CD4-positive, alpha-beta T cell treated with Interleukin-10 for 1 hour (primary cell): ENCODE results near the gene TBC1D22A.
"Not testable (repeated sequence)": the region's sequence is repeated elsewhere in the genome, so short reads cannot be mapped to it uniquely, and the experiment has no call there.

Experiments
- DNase-seq: peaks from one replicate; pipeline ENCODE4 v3.0.0-alpha.2; 2020

Gene TBC1D22A

GRCh38 chr22:46815559-46815895 lies 53.1 kb downstream of the TBC1D22A start:
- no peak for DNase-seq

GRCh38 chr22:46815896-46816731 lies 53.7 kb downstream of the TBC1D22A start:
- DNase-seq = no peak

GRCh38 chr22:46817390-46817789 lies 54.9 kb downstream of the TBC1D22A start:
- not testable (repeated sequence) for DNase-seq

GRCh38 chr22:46823248-46823647 lies 60.8 kb downstream of the TBC1D22A start:
- no peak for DNase-seq

- no peak for DNase-seq
Measured at GRCh38 chr22:46823654-46824053, 61.2 kb downstream of the TBC1D22A start.

- DNase-seq = no peak
Measured at GRCh38 chr22:46824344-46824909, 62.0 kb downstream of the TBC1D22A start.

GRCh38 chr22:46824980-46825544 lies 62.6 kb downstream of the TBC1D22A start:
- no peak for DNase-seq

- DNase-seq = no peak
Measured at GRCh38 chr22:46826438-46827135, 64.1 kb downstream of the TBC1D22A start.

- DNase-seq = no peak
Measured at GRCh38 chr22:46827136-46827780, 64.8 kb downstream of the TBC1D22A start.

- no peak for DNase-seq
Measured at GRCh38 chr22:46827781-46828180, 65.3 kb downstream of the TBC1D22A start.

GRCh38 chr22:46828323-46828900 lies 66.0 kb downstream of the TBC1D22A start:
- no peak for DNase-seq

- no peak for DNase-seq
Measured at GRCh38 chr22:46829117-46829891, 66.9 kb downstream of the TBC1D22A start.

GRCh38 chr22:46829941-46830715 lies 67.7 kb downstream of the TBC1D22A start:
- DNase-seq = no peak

- no peak for DNase-seq
Measured at GRCh38 chr22:46830841-46831240, 68.4 kb downstream of the TBC1D22A start.

- DNase-seq = no peak
Measured at GRCh38 chr22:46833228-46833627, 70.8 kb downstream of the TBC1D22A start.

- DNase-seq = no peak
Measured at GRCh38 chr22:46834021-46834737, 71.7 kb downstream of the TBC1D22A start.

GRCh38 chr22:46835288-46835687 lies 72.8 kb downstream of the TBC1D22A start:
- no peak for DNase-seq

GRCh38 chr22:46835693-46836092 lies 73.2 kb downstream of the TBC1D22A start:
- no peak for DNase-seq

- DNase-seq = no peak
Measured at GRCh38 chr22:46841522-46841921, 79.1 kb downstream of the TBC1D22A start.

GRCh38 chr22:46842606-46843005 lies 80.2 kb downstream of the TBC1D22A start:
- no peak for DNase-seq
